Common myeloid progenitor, CD34-positive (primary cell): ENCODE results near the gene ZNF827. TPM values are rescaled to one million over a fixed set of nuclear protein-coding genes. Genes with fewer than 3 reads are reported as not detected.

Experiments
- CTCF ChIA-PET: fragments of 350-600 bp; sonication (Branson Sonifier 250); formaldehyde crosslinking; loops from one replicate; lab custom pipeline; 2021; ENCODE audit warnings: antibody characterized with exemption; lab: Charles Lee
- POLR2A ChIA-PET: fragments of 350-600 bp; sonication (Branson Sonifier 250); formaldehyde crosslinking; loops from one replicate; lab custom pipeline; 2021; ENCODE audit warnings: antibody characterized with exemption; lab: Charles Lee
- DNase-seq, 3 donors: peaks; one replicate each; pipeline versions ENCODE4 v3.0.0 to v3.0.0-alpha.2; 2013
- H3K27ac ChIP-seq, 2 experiments: 1 replicate in 1 of 2; 2 replicates in 1 of 2; pipeline ENCODE4 v1.7.0; 2013; ENCODE audit warnings: inconsistent platforms in 2 of 2, low read length in 2 of 2, mild to moderate bottlenecking in 2 of 2, low read depth in 1 of 2, moderate library complexity in 1 of 2; ENCODE audit not compliant: severe bottlenecking in 2 of 2, insufficient read depth in 1 of 2, poor library complexity in 1 of 2
- H3K27me3 ChIP-seq, 5 experiments: replicated peaks in 2 of 5; 1 replicate in 3 of 5; 2 replicates in 2 of 5; pipeline versions ENCODE4 v1.6.1 to v1.7.0; 2013; ENCODE audit warnings: low read length in 4 of 5, mild to moderate bottlenecking in 2 of 5, moderate library complexity in 2 of 5, inconsistent platforms in 1 of 5; ENCODE audit not compliant: insufficient read depth in 5 of 5, control insufficient read depth in 4 of 5
- H3K36me3 ChIP-seq, 4 experiments: 1 replicate in 2 of 4; 2 replicates in 2 of 4; pipeline versions ENCODE4 v1.6.1 to v1.7.0; 2013; ENCODE audit warnings: low read length in 3 of 4, control low read depth in 1 of 4, mild to moderate bottlenecking in 1 of 4; ENCODE audit not compliant: control insufficient read depth in 4 of 4, insufficient read depth in 4 of 4
- H3K4me1 ChIP-seq, 4 experiments: 1 replicate in 3 of 4; 2 replicates in 1 of 4; pipeline versions ENCODE4 v1.6.1 to v1.7.1; 2013; ENCODE audit warnings: low read length in 3 of 4, mild to moderate bottlenecking in 3 of 4, control low read depth in 1 of 4, inconsistent platforms in 1 of 4, moderate library complexity in 1 of 4; ENCODE audit not compliant: control insufficient read depth in 4 of 4, insufficient read depth in 4 of 4; ENCODE audit errors: control extremely low read depth in 1 of 4
- H3K4me3 ChIP-seq, 7 experiments: 1 replicate in 4 of 7; 2 replicates in 3 of 7; pipeline versions ENCODE4 v1.5.1 to v1.7.0; 2013; ENCODE audit warnings: mild to moderate bottlenecking in 7 of 7, low read length in 6 of 7, moderate library complexity in 6 of 7, inconsistent platforms in 2 of 7, low read depth in 2 of 7, control low read depth in 1 of 7; ENCODE audit not compliant: insufficient read depth in 4 of 7, control insufficient read depth in 1 of 7; ENCODE audit errors: extremely low read depth in 1 of 7
- H3K9me3 ChIP-seq, 5 experiments: 1 replicate in 4 of 5; 2 replicates in 1 of 5; pipeline versions ENCODE4 v1.6.1 to v1.7.1; 2013; ENCODE audit warnings: low read length in 4 of 5, mild to moderate bottlenecking in 2 of 5, inconsistent platforms in 1 of 5, low read depth in 1 of 5, moderate library complexity in 1 of 5; ENCODE audit not compliant: control insufficient read depth in 4 of 5, insufficient read depth in 2 of 5; ENCODE audit errors: control extremely low read depth in 1 of 5
- WGBS: methylation state at CpG from one replicate; pipeline ENCODE4 v1.1.5; 2013; ENCODE audit not compliant: insufficient coverage; 5-methylcytosine and 5-hydroxymethylcytosine counted together
- polyA plus RNA-seq: library from polyadenylated mRNA; unstranded; fragments of 120-200 nt; gene quantifications from one replicate; pipeline ENCODE4 v1.2.1, GENCODE V29; 2013

The ZNF827 gene
- 10.9 TPM for polyA plus RNA-seq

GRCh38 chr4:145938618-145939440 is at the start of gene ZNF827:
ZNF827 (minus strand) TSS chr4:145938823; CDS start chr4:145938407, 416 bp downstream.
- CTCF ChIA-PET: interaction anchor here (0.6 to 0.9 kb wide), 2 partner anchors 13 to 53 kb away, joined by 3 read pairs; no protein-coding TSS in a partner anchor
- H3K4me3 ChIP-seq: peak within 1 kb of the TSS; percentile 67 to 100 (median 87)
- 0% methylated on average over 10 of the region's 34 CpGs for WGBS
- POLR2A ChIA-PET: interaction anchor here (0.6 to 0.8 kb wide), 2 partner anchors 309 to 1005 kb away, joined by 3 to 4 read pairs; no protein-coding TSS in a partner anchor
- H3K27ac ChIP-seq: peak within 1 kb of the TSS; percentile 56 to 84
- H3K4me1 ChIP-seq: peaks cover 13 to 33% (median 26%) of the 10 kb centered on the region in 4 experiments
- no peaks in the 10 kb centered on the region for H3K27me3 ChIP-seq
- no peaks in the 10 kb centered on the region for H3K36me3 ChIP-seq
- peak; percentile 85 to 95 (median 91) for DNase-seq
- no peaks in the 10 kb centered on the region for H3K9me3 ChIP-seq

GRCh38 chr4:145984563-145984962 is 45.9 kb upstream of the ZNF827 start:
- DNase-seq: no peak
- Histone ChIP-seq H3K27me3 (no peaks in the 10 kb centered on the region), H3K4me1 (no peaks in the 10 kb centered on the region), H3K4me3 (no peak overlapping the region), H3K36me3 (no peaks in the 10 kb centered on the region), H3K9me3 (no peaks in the 10 kb centered on the region), H3K27ac (no peak overlapping the region)
- WGBS: 84% methylated on average over 4 of the region's 4 CpGs
- ChIA-PET CTCF (no interaction called here), POLR2A (no interaction called here)

DNA sequence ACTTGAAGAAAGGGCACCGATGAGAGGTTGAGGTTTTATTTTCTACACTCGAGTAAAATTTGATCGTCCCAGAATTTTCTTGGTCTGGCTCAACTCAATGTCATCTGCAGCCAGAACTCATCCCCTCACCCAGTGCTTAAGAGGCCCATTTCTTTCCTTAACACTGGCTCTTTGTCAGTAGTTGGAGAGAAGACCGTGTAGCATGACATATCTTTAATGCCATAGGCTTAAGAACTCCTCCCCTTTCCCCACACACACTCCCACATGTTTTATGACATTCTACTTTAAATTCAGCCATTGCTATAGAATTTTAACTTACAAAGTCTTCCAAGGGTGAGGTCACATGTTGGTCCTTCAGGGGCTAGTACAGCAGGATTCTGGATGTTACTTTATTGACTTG is 44.2 kb upstream of the ZNF827 start:
- H3K9me3 ChIP-seq: no peaks in the 10 kb centered on the region
- no peak overlapping the region for H3K4me3 ChIP-seq
- POLR2A ChIA-PET: no interaction called here
- CTCF ChIA-PET: no interaction called here
- no peak for DNase-seq
- H3K27ac ChIP-seq: no peak overlapping the region
- no peaks in the 10 kb centered on the region for H3K36me3 ChIP-seq
- H3K4me1 ChIP-seq: no peaks in the 10 kb centered on the region
- WGBS: 92% methylated on average over 3 of the region's 4 CpGs
- no peaks in the 10 kb centered on the region for H3K27me3 ChIP-seq

GRCh38 chr4:145979160-145979559 is 40.5 kb upstream of the ZNF827 start:
- H3K36me3 ChIP-seq: no peaks in the 10 kb centered on the region
- no peaks in the 10 kb centered on the region for H3K27me3 ChIP-seq
- no peak overlapping the region for H3K4me3 ChIP-seq
- no peaks in the 10 kb centered on the region for H3K9me3 ChIP-seq
- DNase-seq: no peak
- ChIA-PET POLR2A (no interaction called here), CTCF (no interaction called here)
- H3K27ac ChIP-seq: no peak overlapping the region
- 76% methylated on average over 2 of the region's 3 CpGs for WGBS
- H3K4me1 ChIP-seq: no peaks in the 10 kb centered on the region

DNA sequence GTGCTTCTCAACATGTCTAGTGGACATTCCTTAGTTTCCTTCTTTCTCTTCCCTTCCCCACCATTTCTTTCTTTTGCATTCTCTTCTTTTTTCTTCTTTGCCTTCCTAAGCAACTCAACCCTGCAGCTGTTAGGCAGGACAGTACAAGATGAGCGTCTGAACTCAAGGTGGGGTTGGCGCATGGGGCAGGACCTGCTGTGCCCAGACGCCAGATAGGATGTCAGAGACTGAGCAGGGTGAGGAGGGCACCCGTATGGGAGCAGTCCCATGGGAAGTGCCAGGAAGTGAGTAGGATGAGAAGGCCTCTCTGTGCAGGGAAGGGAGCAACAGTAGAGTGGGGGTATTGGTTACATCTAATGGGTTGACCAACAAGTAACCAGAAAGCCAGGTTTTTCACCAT is 38.1 kb upstream of the ZNF827 start:
- DNase-seq: no peak
- ChIA-PET POLR2A (no interaction called here), CTCF (no interaction called here)
- no peaks in the 10 kb centered on the region for H3K4me1 ChIP-seq
- H3K27me3 ChIP-seq: no peaks in the 10 kb centered on the region
- WGBS: 88% methylated on average over 4 of the region's 4 CpGs
- H3K36me3 ChIP-seq: no peaks in the 10 kb centered on the region
- no peaks in the 10 kb centered on the region for H3K9me3 ChIP-seq
- no peak overlapping the region for H3K4me3 ChIP-seq
- H3K27ac ChIP-seq: no peak overlapping the region

DNA sequence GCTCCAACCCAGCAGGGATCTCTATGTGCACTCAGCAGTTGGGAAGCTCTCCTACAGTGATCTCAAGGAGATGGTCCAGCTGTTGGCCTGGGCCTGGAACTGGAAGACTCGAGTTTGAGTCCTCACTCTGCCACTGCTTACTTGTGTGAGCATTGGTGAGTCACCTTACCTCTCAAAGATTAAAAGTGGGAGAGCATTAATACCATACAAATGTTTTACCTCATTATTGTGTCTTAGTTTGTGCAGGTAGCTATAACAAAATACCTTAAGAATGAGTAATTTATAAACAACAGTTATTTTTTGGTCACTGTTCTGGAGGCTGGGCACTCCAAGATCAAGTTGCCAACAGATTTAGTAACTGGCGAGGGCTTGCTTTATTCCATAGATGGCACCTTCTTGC is 21.4 kb upstream of the ZNF827 start:
- ChIA-PET POLR2A (no interaction called here), CTCF (no interaction called here)
- no peaks in the 10 kb centered on the region for H3K4me1 ChIP-seq
- no peak for DNase-seq
- no peak overlapping the region for H3K4me3 ChIP-seq
- 100% methylated on average over 2 of the region's 2 CpGs for WGBS
- no peak overlapping the region for H3K27ac ChIP-seq
- peaks cover 0 to 4% (median 0%) of the 10 kb centered on the region in 5 experiments for H3K9me3 ChIP-seq
- no peaks in the 10 kb centered on the region for H3K36me3 ChIP-seq
- H3K27me3 ChIP-seq: no peaks in the 10 kb centered on the region

DNA sequence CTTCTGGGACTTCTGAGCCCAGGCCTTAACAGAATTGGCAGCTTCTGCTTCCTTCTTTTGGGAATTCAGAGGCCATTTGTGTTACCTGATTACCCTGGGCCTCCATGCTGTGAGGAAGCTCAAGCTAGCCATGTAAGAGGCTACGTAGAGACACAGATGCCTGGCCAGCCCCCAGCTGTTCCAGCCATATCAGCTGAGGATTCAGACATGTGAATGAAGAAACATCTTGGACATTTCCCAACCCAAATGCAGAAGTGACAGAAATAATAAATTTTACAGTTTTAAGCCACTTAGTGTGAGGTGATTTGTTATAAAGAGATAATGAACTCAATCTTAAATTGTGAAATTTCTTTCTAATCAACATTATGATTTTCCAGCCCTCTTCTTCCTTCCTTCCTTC is 18.7 kb upstream of the ZNF827 start:
- no peak overlapping the region for H3K4me3 ChIP-seq
- DNase-seq: peak in 1 of 3 donors; percentile 5
- peaks cover 0 to 4% (median 0%) of the 10 kb centered on the region in 5 experiments for H3K9me3 ChIP-seq
- no peaks in the 10 kb centered on the region for H3K27me3 ChIP-seq
- no peak overlapping the region for H3K27ac ChIP-seq
- ChIA-PET POLR2A (no interaction called here), CTCF (interaction anchor here (0.6 to 1.4 kb wide), 2 partner anchors 15 to 29 kb away, joined by 3 read pairs; no protein-coding TSS in a partner anchor)
- H3K36me3 ChIP-seq: no peaks in the 10 kb centered on the region
- H3K4me1 ChIP-seq: no peaks in the 10 kb centered on the region
- WGBS: 100% methylated on average over 1 of the region's 1 CpG
